GM20000 (cell line): ENCODE data around the gene GFOD1.

Experiments used
- DNase-seq: peaks from one replicate; pipeline ENCODE4 v3.0.0; 2012; ENCODE audit warnings: low spot score
- CTCF ChIP-seq: IDR thresholded peaks from 2 replicates; pipeline ENCODE4 v1.5.1; 2012; ENCODE audit warnings: mild to moderate bottlenecking, control low read depth; ENCODE audit errors: extremely low read depth, missing control alignments

The GFOD1 gene

GRCh38 chr6:13425270-13425873, 62.0 kb downstream of the GFOD1 start:
- DNase-seq = no peak
- no peak for TF ChIP-seq CTCF

GRCh38 chr6:13423252-13423651, 64.1 kb downstream of the GFOD1 start:
- TF ChIP-seq CTCF = no peak
- DNase-seq = no peak

- no peak for TF ChIP-seq CTCF
- no peak for DNase-seq
Observed at GRCh38 chr6:13422681-13423221, 64.6 kb downstream of the GFOD1 start.

GRCh38 chr6:13421425-13422059, 65.9 kb downstream of the GFOD1 start:
- TF ChIP-seq CTCF = no peak
- DNase-seq = no peak

GRCh38 chr6:13420269-13420668, 67.1 kb downstream of the GFOD1 start:
- no peak for TF ChIP-seq CTCF
- no peak for DNase-seq

- no peak for DNase-seq
- TF ChIP-seq CTCF = no peak
Observed at GRCh38 chr6:13419422-13420195, 67.8 kb downstream of the GFOD1 start.

- TF ChIP-seq CTCF = no peak
- DNase-seq = no peak
Observed at GRCh38 chr6:13418844-13419243, 68.6 kb downstream of the GFOD1 start.
